GM12891 (cell line): ENCODE data around the gene EPB41L3.

Experiments used
- PAX5 ChIP-seq: IDR thresholded peaks from 2 replicates; pipeline ENCODE4 v1.6.1; 2011; ENCODE audit warnings: low read length, moderate library complexity, mild to moderate bottlenecking; ENCODE audit not compliant: insufficient read depth, severe bottlenecking
- POLR2A ChIP-seq: IDR thresholded peaks from 2 replicates; pipeline ENCODE4 v1.6.1; 2011; ENCODE audit warnings: low read depth, low read length, control low read depth
- POLR2AphosphoS5 ChIP-seq: IDR thresholded peaks from 2 replicates; pipeline ENCODE4 v1.6.1; 2011; ENCODE audit warnings: low read depth, low read length, control low read depth
- POU2F2 ChIP-seq: IDR thresholded peaks from 2 replicates; pipeline ENCODE4 v1.6.1; 2011; ENCODE audit warnings: low read depth, mild to moderate bottlenecking, control low read depth, low read length, moderate library complexity
- SPI1 ChIP-seq: IDR thresholded peaks from 2 replicates; pipeline ENCODE4 v1.6.1; 2011; ENCODE audit warnings: low read depth, low read length, control low read depth
- TAF1 ChIP-seq: IDR thresholded peaks from 2 replicates; pipeline ENCODE4 v1.6.1; 2011; ENCODE audit warnings: low read depth, low read length, control low read depth

DNA sequence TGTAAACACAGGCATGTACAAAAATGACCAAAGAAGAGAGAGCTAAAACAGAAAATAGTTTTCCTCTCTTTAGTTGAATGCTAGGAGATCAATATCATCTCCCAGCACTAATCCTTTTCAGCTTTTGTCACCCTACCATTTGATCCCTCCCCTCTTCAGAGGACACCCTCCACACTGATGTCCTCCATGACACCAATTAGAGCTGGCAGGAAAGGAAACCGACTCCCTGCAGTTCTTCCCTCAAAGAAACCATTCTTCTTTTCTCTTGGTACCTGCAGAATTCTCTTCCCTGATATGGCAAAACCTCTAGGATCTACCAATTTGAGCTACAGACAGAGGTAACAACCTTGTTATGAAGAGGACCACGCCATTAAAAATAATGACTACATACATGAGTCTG is 5.3 kb downstream of the EPB41L3 start:
- no peak for TF ChIP-seq POLR2A
- no peak for TF ChIP-seq TAF1
- no peak for TF ChIP-seq POLR2AphosphoS5
- TF ChIP-seq SPI1, result no peak
- no peak for TF ChIP-seq PAX5
- no peak for TF ChIP-seq POU2F2
